HFFc6 (cell line): Measurements from ENCODE around the gene ELMO2. TPM values are rescaled to one million over a fixed set of nuclear protein-coding genes. Genes with fewer than 3 reads are reported as not detected.
"Not testable (repeated sequence)": the region's sequence is repeated elsewhere in the genome, so short reads cannot be mapped to it uniquely, and the experiment has no call there.

Experiments used
- DNase-seq: peaks from one replicate; pipeline ENCODE4 v3.0.0-alpha.2; 2018
- H3K27ac Mint-ChIP-seq: 2 replicates; pipeline ENCODE4 v1.8.0; 2020; ENCODE audit warnings: mild to moderate bottlenecking, mixed read lengths
- H3K27me3 Mint-ChIP-seq: 2 replicates; pipeline ENCODE4 v1.8.0; 2021; ENCODE audit warnings: mild to moderate bottlenecking, moderate library complexity, mixed read lengths; ENCODE audit not compliant: insufficient read depth
- H3K36me3 Mint-ChIP-seq: 2 replicates; pipeline ENCODE4 v1.8.0; 2021; ENCODE audit warnings: low read depth, mixed read lengths
- H3K4me1 Mint-ChIP-seq: 2 replicates; pipeline ENCODE4 v1.8.0; 2020; ENCODE audit warnings: low read depth, mixed read lengths
- H3K4me3 Mint-ChIP-seq: 2 replicates; pipeline ENCODE4 v1.8.0; 2020; ENCODE audit warnings: mild to moderate bottlenecking, moderate library complexity, mixed read lengths
- H3K9me3 Mint-ChIP-seq: 2 replicates; pipeline ENCODE4 v1.8.0; 2020; ENCODE audit warnings: mild to moderate bottlenecking, mixed read lengths
- CTCF ChIP-seq: fragments of 200-600 bp; sonication (generic); IDR thresholded peaks from 2 replicates; pipeline ENCODE4 v1.5.0; 2021; ENCODE audit warnings: antibody characterized with exemption, mild to moderate bottlenecking
- total RNA-seq, 6 experiments: library from RNA; stranded (reverse); fragmentation: NEBNext Ultra II Directional; extraction: Animal tissue kit (Norgen Biotek cat#: 25700); gene quantifications; 2 replicates in 1 of 6; 3 replicates in 5 of 6; pipeline ENCODE4 v1.2.3, GENCODE V29; 2021

ELMO2 gene
- total RNA-seq, 6 experiments from 2014 or later = 39.3 to 48.0 (median 44.3) TPM

- peaks cover 22% of the 10 kb centered on the region for H3K36me3 Mint-ChIP-seq
- DNase-seq = no peak
- TF ChIP-seq CTCF = no peak
- no peak overlapping the region for H3K27ac Mint-ChIP-seq
- H3K9me3 Mint-ChIP-seq = no peaks in the 10 kb centered on the region
- H3K27me3 Mint-ChIP-seq = no peaks in the 10 kb centered on the region; the same call in 1 of the 2 replicates
- no peaks in the 10 kb centered on the region for H3K4me1 Mint-ChIP-seq
- H3K4me3 Mint-ChIP-seq = no peak overlapping the region
Observed at GRCh38 chr20:46388937-46389336, 17.5 kb downstream of the ELMO2 start.

- DNase-seq = no peak
- no peaks in the 10 kb centered on the region for H3K4me1 Mint-ChIP-seq
- no peak overlapping the region for H3K27ac Mint-ChIP-seq
- H3K4me3 Mint-ChIP-seq = no peak overlapping the region
- H3K9me3 Mint-ChIP-seq = no peaks in the 10 kb centered on the region
- H3K27me3 Mint-ChIP-seq = no peaks in the 10 kb centered on the region; the same call in 1 of the 2 replicates
- H3K36me3 Mint-ChIP-seq = peaks cover 22% of the 10 kb centered on the region
- no peak for TF ChIP-seq CTCF
Observed at GRCh38 chr20:46388201-46388836, 18.1 kb downstream of the ELMO2 start.

GRCh38 chr20:46387054-46387453 is 19.4 kb downstream of the ELMO2 start:
- H3K4me3 Mint-ChIP-seq, H3K9me3 Mint-ChIP-seq, DNase-seq, H3K4me1 Mint-ChIP-seq, H3K27ac Mint-ChIP-seq, H3K27me3 Mint-ChIP-seq: not testable (repeated sequence)
- peaks cover 28% of the 10 kb centered on the region for H3K36me3 Mint-ChIP-seq

- Mint-ChIP-seq H3K9me3 (no peaks in the 10 kb centered on the region), H3K4me3 (no peak overlapping the region), H3K27me3 (no peaks in the 10 kb centered on the region), H3K36me3 (peaks cover 21% of the 10 kb centered on the region), H3K4me1 (0 out of 2 replicates have a peak, but pooled peaks cover 12% of the 10 kb centered on the region), H3K27ac (no peak overlapping the region)
- DNase-seq = no peak
- no peak for TF ChIP-seq CTCF
Observed at GRCh38 chr20:46378412-46379009, 27.9 kb downstream of the ELMO2 start.

- Mint-ChIP-seq H3K27me3 (no peaks in the 10 kb centered on the region), H3K27ac (no peak overlapping the region), H3K4me3 (no peak overlapping the region), H3K36me3 (peaks cover 26% of the 10 kb centered on the region), H3K9me3 (no peaks in the 10 kb centered on the region), H3K4me1 (0 out of 2 replicates have a peak, but pooled peaks cover 12% of the 10 kb centered on the region)
- no peak for TF ChIP-seq CTCF
- no peak for DNase-seq
Observed at GRCh38 chr20:46377518-46377917, 28.9 kb downstream of the ELMO2 start.

- Mint-ChIP-seq H3K36me3 (peaks cover 31% of the 10 kb centered on the region), H3K4me3 (no peak overlapping the region), H3K27ac (peak overlapping the region; percentile 32; the same call in 1 of the 2 replicates)
Observed at GRCh38 chr20:46376196-46376785, 30.1 kb downstream of the ELMO2 start.

More at GRCh38 chr20:46376196-46376785, 30.1 kb downstream of the ELMO2 start:
- Mint-ChIP-seq H3K9me3 (no peaks in the 10 kb centered on the region), H3K27me3 (no peaks in the 10 kb centered on the region), H3K4me1 (0 out of 2 replicates have a peak, but pooled peaks cover 12% of the 10 kb centered on the region)
- no peak for TF ChIP-seq CTCF
- no peak for DNase-seq
